LNCaP clone FGC (cell line): ENCODE data around the gene GALNT9.

ENCODE experiments used
- DNase-seq: peaks from one replicate; pipeline ENCODE4 v3.0.0-alpha.2; 2011; ENCODE audit warnings: low read depth
- H3K4me3 ChIP-seq: 2 replicates; pipeline ENCODE4 v1.5.1; 2011; ENCODE audit warnings: mild to moderate bottlenecking, low read depth, low read length, control low read depth
- CTCF ChIP-seq: IDR thresholded peaks from 2 replicates; pipeline ENCODE4 v1.5.1; 2012; ENCODE audit warnings: mild to moderate bottlenecking; ENCODE audit not compliant: control insufficient read depth, insufficient read depth; ENCODE audit errors: extremely low read depth

GALNT9 gene

GRCh38 chr12:132154341-132154761, 175.0 kb downstream of the GALNT9 start:
- no peak for TF ChIP-seq CTCF
- no peak overlapping the region for H3K4me3 ChIP-seq
- no peak for DNase-seq

- H3K4me3 ChIP-seq, result no peak overlapping the region
- peak; percentile 97 for TF ChIP-seq CTCF
- no peak for DNase-seq
Measured at GRCh38 chr12:132153501-132154340, 175.7 kb downstream of the GALNT9 start.

- no peak for DNase-seq
- no peak overlapping the region for H3K4me3 ChIP-seq
- no peak for TF ChIP-seq CTCF
Measured at GRCh38 chr12:132152953-132153352, 176.4 kb downstream of the GALNT9 start.

GRCh38 chr12:132152411-132152821, 177.0 kb downstream of the GALNT9 start:
- DNase-seq, result no peak
- H3K4me3 ChIP-seq, result no peak overlapping the region
- no peak for TF ChIP-seq CTCF

GRCh38 chr12:132151766-132152410, 177.5 kb downstream of the GALNT9 start:
- no peak overlapping the region for H3K4me3 ChIP-seq
- TF ChIP-seq CTCF, result no peak
- DNase-seq, result no peak

GRCh38 chr12:132151145-132151765, 178.1 kb downstream of the GALNT9 start:
- no peak overlapping the region for H3K4me3 ChIP-seq
- TF ChIP-seq CTCF, result no peak
- no peak for DNase-seq
